ENCODE measurements around the gene KLHL29. TPM values are rescaled to one million over a fixed set of nuclear protein-coding genes. Genes with fewer than 3 reads are reported as not detected.

The KLHL29 gene
- total RNA-seq, 1 donor from 2014 or later: 5.0 TPM

DNA sequence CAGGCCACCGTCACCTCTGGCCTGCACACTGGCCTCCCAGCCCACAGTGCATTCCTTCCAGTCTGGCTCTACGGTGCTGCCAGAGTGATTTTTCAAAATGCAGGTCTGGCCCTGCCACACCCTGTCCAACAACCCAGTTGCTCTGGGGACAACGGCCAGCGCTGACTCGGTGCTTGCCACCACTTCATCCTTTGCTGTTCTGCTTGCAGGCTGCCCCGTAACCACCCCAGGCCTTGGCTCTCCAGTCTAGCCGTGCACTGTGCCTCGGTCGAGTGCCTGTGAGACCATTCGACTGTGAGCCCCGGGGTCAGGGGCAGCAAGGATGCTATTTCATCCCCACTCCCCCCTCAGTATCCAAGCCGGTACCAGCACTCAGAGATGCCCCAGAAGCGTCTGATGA is 262.6 kb downstream of the KLHL29 start:
- H3K27me3 ChIP-seq (ENCODE audit: control insufficient read depth, insufficient read depth, low read length): no peaks in the 10 kb centered on the region
- FAIRE-seq (no peak), DNase-seq (ENCODE audit: low read depth) (no peak)
- peaks cover 2% of the 10 kb centered on the region for H3K36me3 ChIP-seq (ENCODE audit: control insufficient read depth, insufficient read depth, low read length)
- H3K4me3 ChIP-seq (ENCODE audit: low read depth, low read length): no peak overlapping the region
- no peak for TF ChIP-seq CTCF (IDR thresholded peaks at IDR 0.05; ENCODE audit: insufficient read depth, low read length, severe bottlenecking)

DNA sequence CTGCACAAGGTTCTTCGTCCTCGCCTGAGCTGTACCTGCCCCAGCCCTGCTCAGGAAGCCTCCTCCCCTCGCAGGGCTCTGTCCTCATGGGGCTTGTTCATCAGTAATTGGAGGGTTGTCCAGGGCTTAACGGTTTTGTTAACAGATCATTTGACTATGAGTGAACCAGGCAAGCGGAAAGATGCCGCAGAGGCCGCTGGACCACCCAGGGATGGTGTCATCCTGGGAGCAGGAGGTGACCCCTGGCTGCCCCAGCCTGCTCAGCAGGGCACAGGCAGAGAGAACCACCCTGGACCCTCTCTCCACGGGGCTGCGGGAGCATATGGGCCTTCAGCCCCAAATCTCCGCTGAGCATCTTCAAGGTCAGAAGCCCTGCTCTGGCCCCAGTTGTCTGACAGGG is 264.3 kb downstream of the KLHL29 start:
- no peak for TF ChIP-seq CTCF (IDR thresholded peaks at IDR 0.05; ENCODE audit: insufficient read depth, low read length, severe bottlenecking)
- no peaks in the 10 kb centered on the region for H3K27me3 ChIP-seq (ENCODE audit: control insufficient read depth, insufficient read depth, low read length)
- DNase-seq (ENCODE audit: low read depth): no peak
- H3K36me3 ChIP-seq (ENCODE audit: control insufficient read depth, insufficient read depth, low read length): no peaks in the 10 kb centered on the region
- FAIRE-seq: no peak
- no peak overlapping the region for H3K4me3 ChIP-seq (ENCODE audit: low read depth, low read length)

GRCh38 chr2:23649819-23650218 is 264.8 kb downstream of the KLHL29 start:
- no peak overlapping the region for H3K4me3 ChIP-seq (ENCODE audit: low read depth, low read length)
- no peaks in the 10 kb centered on the region for H3K36me3 ChIP-seq (ENCODE audit: control insufficient read depth, insufficient read depth, low read length)
- DNase-seq (ENCODE audit: low read depth): no peak
- TF ChIP-seq CTCF (IDR thresholded peaks at IDR 0.05; ENCODE audit: insufficient read depth, low read length, severe bottlenecking): no peak
- H3K27me3 ChIP-seq (ENCODE audit: control insufficient read depth, insufficient read depth, low read length): no peaks in the 10 kb centered on the region
- FAIRE-seq: no peak

- DNase-seq (ENCODE audit: low read depth) (peak; percentile 89), FAIRE-seq (peak; percentile 95)
- H3K36me3 ChIP-seq (ENCODE audit: control insufficient read depth, insufficient read depth, low read length): no peaks in the 10 kb centered on the region
- H3K27me3 ChIP-seq (ENCODE audit: control insufficient read depth, insufficient read depth, low read length): no peaks in the 10 kb centered on the region
- no peak overlapping the region for H3K4me3 ChIP-seq (ENCODE audit: low read depth, low read length)
- TF ChIP-seq CTCF (IDR thresholded peaks at IDR 0.05; ENCODE audit: insufficient read depth, low read length, severe bottlenecking): no peak
Observed at GRCh38 chr2:23651187-23652080, 266.5 kb downstream of the KLHL29 start.

- no peak overlapping the region for H3K4me3 ChIP-seq (ENCODE audit: low read depth, low read length)
- DNase-seq (ENCODE audit: low read depth) (no peak), FAIRE-seq (no peak)
- H3K36me3 ChIP-seq (ENCODE audit: control insufficient read depth, insufficient read depth, low read length): no peaks in the 10 kb centered on the region
- TF ChIP-seq CTCF (IDR thresholded peaks at IDR 0.05; ENCODE audit: insufficient read depth, low read length, severe bottlenecking): no peak
- H3K27me3 ChIP-seq (ENCODE audit: control insufficient read depth, insufficient read depth, low read length): no peaks in the 10 kb centered on the region
Observed at GRCh38 chr2:23653326-23653725, 268.3 kb downstream of the KLHL29 start.
